ENCODE data around the gene CIZ1.

The CIZ1 gene

GRCh38 chr9:128143525-128144238, 47.7 kb downstream of the CIZ1 start:
- Histone ChIP-seq H3K4me3 (ENCODE audit: low read length) (no peak overlapping the region), H3K23ac (ENCODE audit: low read length) (no peak overlapping the region), H3K9ac (ENCODE audit: low read length) (no peak overlapping the region), H3K79me2 (ENCODE audit: control insufficient read depth, insufficient read depth, low read length) (no peaks in the 10 kb centered on the region), H3K4ac (ENCODE audit: low read depth, low read length) (no peak overlapping the region), H3K18ac (ENCODE audit: low read length) (no peak overlapping the region), H3K4me2 (ENCODE audit: low read length) (no peak overlapping the region), H3K4me1 (ENCODE audit: control insufficient read depth, low read depth, low read length) (no peaks in the 10 kb centered on the region), H4K5ac (ENCODE audit: low read length) (no peak overlapping the region), H3K27me3 (ENCODE audit: insufficient read depth, low read length, poor library complexity) (no peaks in the 10 kb centered on the region), H3K79me1 (ENCODE audit: low read length) (no peaks in the 10 kb centered on the region), H3K27ac (ENCODE audit: low read depth, low read length) (no peak overlapping the region), H4K8ac (ENCODE audit: low read depth, low read length) (no peak overlapping the region), H3K56ac (ENCODE audit: low read length) (no peak overlapping the region), H2AK5ac (ENCODE audit: low read length) (no peak overlapping the region), H2BK15ac (replicated peaks; ENCODE audit: low read depth) (no peak overlapping the region), H3K36me3 (ENCODE audit: control insufficient read depth, insufficient read depth, low read length) (no peaks in the 10 kb centered on the region), H2BK5ac (ENCODE audit: low read length) (no peak overlapping the region), H2BK120ac (ENCODE audit: low read depth, low read length) (no peak overlapping the region)
- no CpG with 5 or more reads among the region's 8 CpGs for WGBS (ENCODE audit: extremely low coverage, insufficient coverage, low lambda C conversion rate)
- DNase-seq, result no peak

DNA sequence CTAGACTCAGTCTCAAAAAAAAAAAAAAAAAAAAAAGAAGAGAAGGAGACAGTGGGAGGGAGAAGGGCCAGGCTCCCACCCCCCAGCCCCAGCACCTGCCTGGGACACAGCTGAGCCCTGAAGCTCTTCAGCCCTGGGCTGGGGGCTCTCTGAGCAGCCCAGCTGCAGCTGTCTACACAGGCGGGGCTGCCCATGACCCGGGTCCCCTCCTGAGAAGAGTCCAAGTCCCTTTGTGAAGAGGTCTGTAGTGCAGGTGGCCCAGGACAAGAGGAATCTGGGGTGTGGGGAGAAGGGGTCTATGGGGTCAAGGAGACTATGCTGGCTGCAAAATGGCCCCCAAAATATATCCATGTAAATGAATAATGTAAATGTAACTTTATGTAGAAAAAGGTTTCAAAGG, 48.8 kb downstream of the CIZ1 start:
- Histone ChIP-seq H3K4me2 (ENCODE audit: low read length) (no peak overlapping the region), H4K5ac (ENCODE audit: low read length) (no peak overlapping the region), H4K8ac (ENCODE audit: low read depth, low read length) (no peak overlapping the region), H2BK5ac (ENCODE audit: low read length) (no peak overlapping the region), H2AK5ac (ENCODE audit: low read length) (no peak overlapping the region), H3K4ac (ENCODE audit: low read depth, low read length) (no peak overlapping the region), H3K9ac (ENCODE audit: low read length) (no peak overlapping the region), H3K4me1 (ENCODE audit: control insufficient read depth, low read depth, low read length) (no peaks in the 10 kb centered on the region), H3K79me2 (ENCODE audit: control insufficient read depth, insufficient read depth, low read length) (no peaks in the 10 kb centered on the region), H3K36me3 (ENCODE audit: control insufficient read depth, insufficient read depth, low read length) (no peaks in the 10 kb centered on the region), H3K23ac (ENCODE audit: low read length) (no peak overlapping the region), H3K27me3 (ENCODE audit: insufficient read depth, low read length, poor library complexity) (no peaks in the 10 kb centered on the region), H3K56ac (ENCODE audit: low read length) (no peak overlapping the region), H2BK15ac (replicated peaks; ENCODE audit: low read depth) (no peak overlapping the region), H3K27ac (ENCODE audit: low read depth, low read length) (no peak overlapping the region), H2BK120ac (ENCODE audit: low read depth, low read length) (no peak overlapping the region), H3K18ac (ENCODE audit: low read length) (no peak overlapping the region), H3K79me1 (ENCODE audit: low read length) (no peaks in the 10 kb centered on the region), H3K4me3 (ENCODE audit: low read length) (no peak overlapping the region)
- no CpG with 5 or more reads among the region's 2 CpGs for WGBS (ENCODE audit: extremely low coverage, insufficient coverage, low lambda C conversion rate)
- DNase-seq, result no peak

DNA sequence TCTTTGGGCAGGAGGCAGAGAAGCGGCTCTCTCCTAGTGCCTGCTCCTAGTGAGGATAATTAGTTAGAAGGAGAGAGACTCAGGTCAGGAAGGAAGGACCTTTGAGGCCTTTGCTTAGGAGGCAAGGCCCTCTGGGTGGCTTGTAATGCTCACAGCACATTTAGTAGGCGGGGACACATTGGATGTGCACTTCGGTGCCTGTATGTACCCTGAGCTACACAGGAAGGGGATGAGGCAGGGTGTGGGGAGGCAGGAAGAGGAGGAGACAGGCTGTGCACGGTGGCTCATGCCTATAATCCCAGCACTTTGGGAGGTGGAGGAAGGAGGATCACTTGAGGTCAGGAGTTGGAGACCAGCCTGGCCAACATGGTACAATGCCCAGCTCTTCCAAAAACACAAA, 49.3 kb downstream of the CIZ1 start:
- H3K36me3 ChIP-seq (ENCODE audit: control insufficient read depth, insufficient read depth, low read length), result no peaks in the 10 kb centered on the region
- no peak overlapping the region for H2BK5ac ChIP-seq (ENCODE audit: low read length)
- no peak overlapping the region for H3K9ac ChIP-seq (ENCODE audit: low read length)
- no peak overlapping the region for H3K27ac ChIP-seq (ENCODE audit: low read depth, low read length)
- H3K4me2 ChIP-seq (ENCODE audit: low read length), result no peak overlapping the region
- no peak overlapping the region for H3K4me3 ChIP-seq (ENCODE audit: low read length)
- H4K5ac ChIP-seq (ENCODE audit: low read length), result no peak overlapping the region
- H3K23ac ChIP-seq (ENCODE audit: low read length), result no peak overlapping the region
- H3K18ac ChIP-seq (ENCODE audit: low read length), result no peak overlapping the region
- H3K27me3 ChIP-seq (ENCODE audit: insufficient read depth, low read length, poor library complexity), result no peaks in the 10 kb centered on the region
- no peak overlapping the region for H3K4ac ChIP-seq (ENCODE audit: low read depth, low read length)
- H3K79me2 ChIP-seq (ENCODE audit: control insufficient read depth, insufficient read depth, low read length), result no peaks in the 10 kb centered on the region
- H2BK15ac ChIP-seq (replicated peaks; ENCODE audit: low read depth), result no peak overlapping the region
- H2AK5ac ChIP-seq (ENCODE audit: low read length), result no peak overlapping the region
- no peak for DNase-seq
- H4K8ac ChIP-seq (ENCODE audit: low read depth, low read length), result no peak overlapping the region
- no peak overlapping the region for H3K56ac ChIP-seq (ENCODE audit: low read length)
- H3K4me1 ChIP-seq (ENCODE audit: control insufficient read depth, low read depth, low read length), result no peaks in the 10 kb centered on the region
- H3K79me1 ChIP-seq (ENCODE audit: low read length), result no peaks in the 10 kb centered on the region
- no peak overlapping the region for H2BK120ac ChIP-seq (ENCODE audit: low read depth, low read length)
- no CpG with 5 or more reads among the region's 4 CpGs for WGBS (ENCODE audit: extremely low coverage, insufficient coverage, low lambda C conversion rate)

DNA sequence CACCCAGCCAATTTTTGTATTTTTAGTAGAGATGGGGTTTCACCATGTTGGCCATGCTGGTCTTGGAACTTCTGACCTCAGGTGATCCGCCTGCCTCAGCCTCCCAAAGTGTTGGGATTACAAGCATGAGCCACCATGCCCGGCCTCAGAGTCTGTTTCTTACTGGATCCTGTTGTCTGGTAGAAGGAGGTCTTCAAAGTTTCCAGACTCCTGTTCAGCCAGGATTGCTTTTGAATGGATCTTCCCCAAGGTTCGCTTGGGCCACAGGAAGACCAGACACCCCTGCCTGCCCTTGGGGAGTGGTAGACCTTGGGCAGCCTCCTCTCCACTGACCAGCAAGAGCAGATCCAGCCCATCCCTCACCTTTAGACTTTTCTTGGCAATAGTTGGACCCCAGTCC, 49.8 kb downstream of the CIZ1 start:
- Histone ChIP-seq H3K56ac (ENCODE audit: low read length) (no peak overlapping the region), H2BK120ac (ENCODE audit: low read depth, low read length) (no peak overlapping the region), H2AK5ac (ENCODE audit: low read length) (no peak overlapping the region), H3K9ac (ENCODE audit: low read length) (no peak overlapping the region), H3K36me3 (ENCODE audit: control insufficient read depth, insufficient read depth, low read length) (no peaks in the 10 kb centered on the region), H4K5ac (ENCODE audit: low read length) (no peak overlapping the region), H4K8ac (ENCODE audit: low read depth, low read length) (no peak overlapping the region), H3K79me2 (ENCODE audit: control insufficient read depth, insufficient read depth, low read length) (no peaks in the 10 kb centered on the region), H3K4me2 (ENCODE audit: low read length) (no peak overlapping the region), H3K4me3 (ENCODE audit: low read length) (no peak overlapping the region), H2BK15ac (replicated peaks; ENCODE audit: low read depth) (no peak overlapping the region), H3K27ac (ENCODE audit: low read depth, low read length) (no peak overlapping the region), H3K4ac (ENCODE audit: low read depth, low read length) (no peak overlapping the region), H3K4me1 (ENCODE audit: control insufficient read depth, low read depth, low read length) (no peaks in the 10 kb centered on the region), H3K23ac (ENCODE audit: low read length) (no peak overlapping the region), H2BK5ac (ENCODE audit: low read length) (no peak overlapping the region), H3K18ac (ENCODE audit: low read length) (no peak overlapping the region), H3K79me1 (ENCODE audit: low read length) (no peaks in the 10 kb centered on the region), H3K27me3 (ENCODE audit: insufficient read depth, low read length, poor library complexity) (no peaks in the 10 kb centered on the region)
- no CpG with 5 or more reads among the region's 3 CpGs for WGBS (ENCODE audit: extremely low coverage, insufficient coverage, low lambda C conversion rate)
- no peak for DNase-seq

DNA sequence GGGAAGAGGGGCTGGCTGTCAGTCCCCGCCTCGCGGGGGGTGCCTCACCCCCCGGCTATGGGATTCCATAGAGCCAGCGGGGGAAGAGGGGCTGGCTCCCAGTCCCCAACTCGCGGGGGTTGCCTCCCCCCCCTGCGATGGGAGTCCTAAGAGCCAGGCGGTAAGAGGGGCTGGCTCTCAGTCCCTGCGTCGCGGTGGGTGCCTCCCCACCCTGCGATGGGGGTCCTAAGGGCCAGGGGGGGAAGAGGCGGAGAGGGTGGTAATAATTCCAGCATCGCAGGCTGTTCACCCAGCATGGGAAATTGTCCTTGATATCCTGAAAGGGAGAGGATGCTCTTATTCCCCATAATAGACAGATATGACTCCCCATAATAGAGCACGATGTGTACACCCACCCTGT, 51.8 kb downstream of the CIZ1 start:
- no peak overlapping the region for H4K8ac ChIP-seq (ENCODE audit: low read depth, low read length)
- no peak overlapping the region for H3K56ac ChIP-seq (ENCODE audit: low read length)
- H3K18ac ChIP-seq (ENCODE audit: low read length), result no peak overlapping the region
- H3K4me2 ChIP-seq (ENCODE audit: low read length), result no peak overlapping the region
- WGBS (ENCODE audit: extremely low coverage, insufficient coverage, low lambda C conversion rate), result no CpG with 5 or more reads among the region's 16 CpGs
- H3K4me1 ChIP-seq (ENCODE audit: control insufficient read depth, low read depth, low read length), result no peaks in the 10 kb centered on the region
- H3K79me1 ChIP-seq (ENCODE audit: low read length), result no peaks in the 10 kb centered on the region
- no peak overlapping the region for H2BK120ac ChIP-seq (ENCODE audit: low read depth, low read length)
- H3K27me3 ChIP-seq (ENCODE audit: insufficient read depth, low read length, poor library complexity), result no peaks in the 10 kb centered on the region
- no peak overlapping the region for H4K5ac ChIP-seq (ENCODE audit: low read length)
- H3K9ac ChIP-seq (ENCODE audit: low read length), result no peak overlapping the region
- H3K4ac ChIP-seq (ENCODE audit: low read depth, low read length), result no peak overlapping the region
- no peak for DNase-seq
- no peak overlapping the region for H3K4me3 ChIP-seq (ENCODE audit: low read length)
- H3K23ac ChIP-seq (ENCODE audit: low read length), result no peak overlapping the region
- H2BK5ac ChIP-seq (ENCODE audit: low read length), result no peak overlapping the region
- no peak overlapping the region for H2BK15ac ChIP-seq (replicated peaks; ENCODE audit: low read depth)
- no peaks in the 10 kb centered on the region for H3K36me3 ChIP-seq (ENCODE audit: control insufficient read depth, insufficient read depth, low read length)
- no peaks in the 10 kb centered on the region for H3K79me2 ChIP-seq (ENCODE audit: control insufficient read depth, insufficient read depth, low read length)
- no peak overlapping the region for H3K27ac ChIP-seq (ENCODE audit: low read depth, low read length)
- H2AK5ac ChIP-seq (ENCODE audit: low read length), result no peak overlapping the region

GRCh38 chr9:128138001-128138400, 53.4 kb downstream of the CIZ1 start:
- Histone ChIP-seq H3K18ac (ENCODE audit: low read length) (no peak overlapping the region), H2AK5ac (ENCODE audit: low read length) (no peak overlapping the region), H3K23ac (ENCODE audit: low read length) (no peak overlapping the region), H2BK15ac (replicated peaks; ENCODE audit: low read depth) (no peak overlapping the region), H4K5ac (ENCODE audit: low read length) (no peak overlapping the region), H3K4ac (ENCODE audit: low read depth, low read length) (no peak overlapping the region), H3K79me2 (ENCODE audit: control insufficient read depth, insufficient read depth, low read length) (no peaks in the 10 kb centered on the region), H4K8ac (ENCODE audit: low read depth, low read length) (no peak overlapping the region), H3K27me3 (ENCODE audit: insufficient read depth, low read length, poor library complexity) (no peaks in the 10 kb centered on the region), H3K36me3 (ENCODE audit: control insufficient read depth, insufficient read depth, low read length) (no peaks in the 10 kb centered on the region), H3K56ac (ENCODE audit: low read length) (no peak overlapping the region), H3K79me1 (ENCODE audit: low read length) (no peaks in the 10 kb centered on the region), H3K9ac (ENCODE audit: low read length) (no peak overlapping the region), H3K27ac (ENCODE audit: low read depth, low read length) (no peak overlapping the region), H2BK5ac (ENCODE audit: low read length) (no peak overlapping the region), H3K4me3 (ENCODE audit: low read length) (no peak overlapping the region), H3K4me2 (ENCODE audit: low read length) (no peak overlapping the region), H2BK120ac (ENCODE audit: low read depth, low read length) (no peak overlapping the region), H3K4me1 (ENCODE audit: control insufficient read depth, low read depth, low read length) (no peaks in the 10 kb centered on the region)
- no CpG with 5 or more reads among the region's 3 CpGs for WGBS (ENCODE audit: extremely low coverage, insufficient coverage, low lambda C conversion rate)
- no peak for DNase-seq
